HG03378 (cell line): ENCODE measurements around the gene CECR2.

ENCODE experiments used
- ATAC-seq: cut with Tn5 transposase; IDR thresholded peaks from one replicate; pipeline ENCODE4 v1.9.1; 2021; ENCODE audit warnings: mild to moderate bottlenecking, moderate library complexity; ENCODE audit not compliant: unreplicated experiment

CECR2 gene

GRCh38 chr22:17598318-17598717 is 229.1 kb downstream of the CECR2 start:
- no peak for ATAC-seq

GRCh38 chr22:17601031-17601430 is 231.8 kb downstream of the CECR2 start:
- no peak for ATAC-seq

- no peak for ATAC-seq
Measured at GRCh38 chr22:17603668-17604067, 234.4 kb downstream of the CECR2 start.

DNA sequence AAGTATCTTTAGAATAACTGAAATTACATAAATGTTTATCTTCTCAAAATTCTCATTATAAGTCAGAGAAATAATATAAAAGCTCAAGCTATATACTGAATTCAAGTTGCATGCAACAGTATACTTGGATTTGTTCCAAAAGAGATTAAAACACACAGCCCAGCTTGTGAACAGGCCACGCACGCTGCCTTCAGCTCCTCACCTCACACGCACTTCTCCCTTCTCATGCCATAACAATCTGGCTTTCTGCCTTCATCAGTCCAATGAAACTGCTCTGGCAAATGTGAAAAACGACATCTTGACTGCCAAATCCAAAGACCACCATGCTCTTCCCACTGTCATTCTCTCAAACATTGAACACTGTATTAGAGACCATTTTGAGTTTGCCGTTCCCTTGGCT is 237.2 kb downstream of the CECR2 start:
- no peak for ATAC-seq
